K562 (cell line): Measurements from ENCODE around the gene C2. TPM values are rescaled to one million over a fixed set of nuclear protein-coding genes. Genes with fewer than 3 reads are reported as not detected.
A peak's percentile ranks its signal among the peaks of the same experiment; 100 is the strongest.

ENCODE experiments used
- CHD1 ChIP-seq: fragments of 200-600 bp; sonication (generic); IDR thresholded peaks from one replicate; pipeline ENCODE4 v1.6.1; 2012; ENCODE audit warnings: mild to moderate bottlenecking, moderate library complexity, low read length, inconsistent platforms
- COPS2 ChIP-seq: fragments of 450-650 bp; conservative IDR thresholded peaks from 2 replicates; pipeline ENCODE4 v1.6.1; 2016; ENCODE audit warnings: mild to moderate bottlenecking, moderate library complexity
- DPF2 ChIP-seq: fragments of 450-650 bp; IDR thresholded peaks from 2 replicates; pipeline ENCODE4 v1.6.1; 2016
- EP400 ChIP-seq: fragments of 450-650 bp; IDR thresholded peaks from 2 replicates; pipeline ENCODE4 v1.6.1; 2017; ENCODE audit warnings: antibody characterized with exemption, mild to moderate bottlenecking, moderate library complexity
- FOXA1 ChIP-seq: fragments of 450-650 bp; IDR thresholded peaks from 2 replicates; pipeline ENCODE4 v1.6.1; 2016; ENCODE audit warnings: mild to moderate bottlenecking, borderline replicate concordance
- FOXJ3 ChIP-seq: sonication (generic); formaldehyde crosslinking; IDR thresholded peaks from 2 replicates; pipeline ENCODE4 v1.4.0; 2020; ENCODE audit warnings: mild to moderate bottlenecking, missing genetic modification reagents
- GATAD2B ChIP-seq: fragments of 450-650 bp; IDR thresholded peaks from 2 replicates; pipeline ENCODE4 v1.6.1; 2017; ENCODE audit warnings: mild to moderate bottlenecking, borderline replicate concordance
- KDM5B ChIP-seq: fragments of 200-600 bp; sonication (generic); IDR thresholded peaks from 2 replicates; pipeline ENCODE4 v1.6.1; 2012; ENCODE audit warnings: low read depth, mild to moderate bottlenecking, moderate library complexity, low read length, control low read depth, inconsistent platforms; ENCODE audit not compliant: insufficient replicate concordance
- MAZ ChIP-seq, 2 experiments: fragments of 450-650 bp in 1 of 2; sonication (generic) in 1 of 2; formaldehyde crosslinking; IDR thresholded peaks in 1 of 2; conservative IDR thresholded peaks in 1 of 2; 2 replicates each; pipeline versions ENCODE4 v1.4.0 to v1.5.0; 2020; ENCODE audit warnings: mild to moderate bottlenecking in 1 of 2, missing genetic modification reagents in 1 of 2
- MYNN ChIP-seq, 2 experiments: sonication (generic); formaldehyde crosslinking in 1 of 2; IDR thresholded peaks; 2 replicates each; pipeline versions ENCODE4 v1.5.0 to v1.6.1; 2016 to 2020; ENCODE audit warnings: antibody characterized with exemption in 1 of 2, missing genetic modification reagents in 1 of 2
- PHB ChIP-seq: fragments of 250-450 bp; sonication (Bioruptor Pico); IDR thresholded peaks from 2 replicates; pipeline ENCODE4 v1.5.0; 2021
- POLR2G ChIP-seq: fragments of 200-400 bp; formaldehyde crosslinking; IDR thresholded peaks from 2 replicates; pipeline ENCODE4 v1.6.1; 2017; ENCODE audit warnings: low read depth, mild to moderate bottlenecking, antibody characterized with exemption, low read length, moderate library complexity
- SMARCA4 ChIP-seq: fragments of 450-650 bp; IDR thresholded peaks from 2 replicates; pipeline ENCODE4 v1.6.1; 2016
- SMC3 ChIP-seq: conservative IDR thresholded peaks from 2 replicates; pipeline ENCODE4 v1.6.1; 2011; ENCODE audit warnings: low read depth, low read length, improper control_type of control experiment; ENCODE audit not compliant: insufficient read depth
- SP1 ChIP-seq: sonication (generic); formaldehyde crosslinking; IDR thresholded peaks from 2 replicates; pipeline ENCODE4 v1.8.1; 2022; ENCODE audit warnings: mild to moderate bottlenecking, missing genetic modification reagents
- STAG1 ChIP-seq: sonication (generic); formaldehyde crosslinking; IDR thresholded peaks from 2 replicates; pipeline ENCODE4 v1.5.0; 2020; ENCODE audit warnings: missing genetic modification reagents, borderline replicate concordance
- TEAD2 ChIP-seq: fragments of 450-650 bp; IDR thresholded peaks from 2 replicates; pipeline ENCODE4 v1.6.1; 2016; ENCODE audit warnings: missing genetic modification characterization, control low read depth, missing compliant biosample characterization
- ZNF644 ChIP-seq: fragments of 200-800 bp; sonication (Bioruptor generic); IDR thresholded peaks from 2 replicates; pipeline ENCODE4 v1.6.1; 2016; ENCODE audit warnings: low read depth, missing genetic modification characterization, missing compliant biosample characterization
- polyA plus RNA-seq, 8 experiments: library from polyadenylated mRNA; depleted of rRNA in 4 of 8; stranded (reverse) in 5 of 8; unstranded in 3 of 8; fragments of >200 nt; fragmentation: Nextera tagmentation in 2 of 8; fragmentation: Illumina TruSeq in 1 of 8; extraction: Ambion mirVana in 2 of 8; extraction: Trizol in 1 of 8; gene quantifications; 2 replicates each; pipeline versions ENCODE4 v1.2.1 to v1.2.3, GENCODE V29; 2011 to 2014; ENCODE audit warnings: inconsistent platforms in 1 of 8, missing spikeins in 1 of 8
- total RNA-seq, 7 experiments: library from RNA; depleted of rRNA in 6 of 7; stranded (reverse); fragments of >200 nt in 6 of 7; fragmentation: Illumina TruSeq in 2 of 7; extraction: Trizol in 2 of 7; gene quantifications; 2 replicates each; pipeline versions ENCODE4 v1.2.1 to v1.2.3, GENCODE V29; 2011 to 2021; ENCODE audit warnings: low replicate concordance in 1 of 7
- TF ChIP-seq, protein P1 (sequence below): IDR thresholded peaks from 2 replicates; pipeline ENCODE4 v1.6.1; 2011; ENCODE audit warnings: borderline replicate concordance, low read depth, mild to moderate bottlenecking, moderate library complexity, low read length; ENCODE audit not compliant: insufficient read depth, poor library complexity, severe bottlenecking
- TF ChIP-seq, protein P2 (sequence below): sonication (generic); formaldehyde crosslinking; IDR thresholded peaks from 2 replicates; pipeline ENCODE4 v1.8.0; 2022; ENCODE audit warnings: mild to moderate bottlenecking, missing genetic modification reagents, borderline replicate concordance
- TF ChIP-seq, protein P3 (sequence below): sonication (generic); formaldehyde crosslinking; IDR thresholded peaks from 2 replicates; pipeline ENCODE4 v1.8.1; 2023; ENCODE audit warnings: mild to moderate bottlenecking, missing genetic modification reagents, moderate library complexity
- TF ChIP-seq, protein P4 (sequence below): fragments of 250-450 bp; sonication (Bioruptor Pico); IDR thresholded peaks from 2 replicates; pipeline ENCODE4 v1.5.1; 2021; ENCODE audit warnings: mild to moderate bottlenecking

Gene C2
- total and polyA plus RNA-seq, 9 of the 15 experiments (the other 6 are each of a cell fraction or from before 2014, with no cell fraction given), result 0.05 to 1.1 (median 0.39) TPM; not detected in 1

DNA sequence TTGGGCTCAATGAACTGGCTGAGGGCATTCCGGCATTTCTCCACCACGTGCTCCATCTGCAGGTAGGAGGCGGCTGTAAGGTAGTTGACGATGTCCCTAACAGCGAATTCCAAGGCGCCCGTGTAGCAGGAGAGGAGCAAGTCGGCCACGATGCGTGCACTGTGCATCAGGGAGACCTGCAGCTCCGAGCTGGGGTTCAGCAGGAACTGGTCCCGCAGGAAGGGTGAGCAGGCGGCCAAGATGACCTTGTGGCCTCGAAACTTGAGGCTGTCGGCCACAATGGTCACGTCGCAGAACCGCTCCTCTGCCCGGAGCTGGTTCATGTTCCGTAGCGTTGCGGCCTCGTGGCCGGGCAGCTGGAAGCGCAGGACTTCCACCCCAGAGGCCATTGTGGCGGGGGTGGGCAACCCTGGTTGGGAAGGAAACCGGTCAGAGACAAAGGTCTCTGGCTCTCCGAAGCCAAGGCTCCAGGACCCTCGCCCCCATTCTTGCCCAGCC lies 26.6 kb upstream of the C2 start (continued):
- TF ChIP-seq, protein P1, sequence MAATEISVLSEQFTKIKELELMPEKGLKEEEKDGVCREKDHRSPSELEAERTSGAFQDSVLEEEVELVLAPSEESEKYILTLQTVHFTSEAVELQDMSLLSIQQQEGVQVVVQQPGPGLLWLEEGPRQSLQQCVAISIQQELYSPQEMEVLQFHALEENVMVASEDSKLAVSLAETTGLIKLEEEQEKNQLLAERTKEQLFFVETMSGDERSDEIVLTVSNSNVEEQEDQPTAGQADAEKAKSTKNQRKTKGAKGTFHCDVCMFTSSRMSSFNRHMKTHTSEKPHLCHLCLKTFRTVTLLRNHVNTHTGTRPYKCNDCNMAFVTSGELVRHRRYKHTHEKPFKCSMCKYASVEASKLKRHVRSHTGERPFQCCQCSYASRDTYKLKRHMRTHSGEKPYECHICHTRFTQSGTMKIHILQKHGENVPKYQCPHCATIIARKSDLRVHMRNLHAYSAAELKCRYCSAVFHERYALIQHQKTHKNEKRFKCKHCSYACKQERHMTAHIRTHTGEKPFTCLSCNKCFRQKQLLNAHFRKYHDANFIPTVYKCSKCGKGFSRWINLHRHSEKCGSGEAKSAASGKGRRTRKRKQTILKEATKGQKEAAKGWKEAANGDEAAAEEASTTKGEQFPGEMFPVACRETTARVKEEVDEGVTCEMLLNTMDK, result no peak
- TF ChIP-seq FOXA1, result no peak
- TF ChIP-seq KDM5B, result no peak
- TF ChIP-seq FOXJ3 (CRISPR knock-in tag), result no peak
- TF ChIP-seq TEAD2, result no peak
- TF ChIP-seq, protein P2, sequence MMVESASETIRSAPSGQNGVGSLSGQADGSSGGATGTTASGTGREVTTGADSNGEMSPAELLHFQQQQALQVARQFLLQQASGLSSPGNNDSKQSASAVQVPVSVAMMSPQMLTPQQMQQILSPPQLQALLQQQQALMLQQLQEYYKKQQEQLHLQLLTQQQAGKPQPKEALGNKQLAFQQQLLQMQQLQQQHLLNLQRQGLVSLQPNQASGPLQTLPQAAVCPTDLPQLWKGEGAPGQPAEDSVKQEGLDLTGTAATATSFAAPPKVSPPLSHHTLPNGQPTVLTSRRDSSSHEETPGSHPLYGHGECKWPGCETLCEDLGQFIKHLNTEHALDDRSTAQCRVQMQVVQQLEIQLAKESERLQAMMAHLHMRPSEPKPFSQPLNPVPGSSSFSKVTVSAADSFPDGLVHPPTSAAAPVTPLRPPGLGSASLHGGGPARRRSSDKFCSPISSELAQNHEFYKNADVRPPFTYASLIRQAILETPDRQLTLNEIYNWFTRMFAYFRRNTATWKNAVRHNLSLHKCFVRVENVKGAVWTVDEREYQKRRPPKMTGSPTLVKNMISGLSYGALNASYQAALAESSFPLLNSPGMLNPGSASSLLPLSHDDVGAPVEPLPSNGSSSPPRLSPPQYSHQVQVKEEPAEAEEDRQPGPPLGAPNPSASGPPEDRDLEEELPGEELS (CRISPR knock-in tag), result no peak
- peak; percentile 69; the same call in 1 of the 2 replicates for TF ChIP-seq SP1 (CRISPR knock-in tag)
- TF ChIP-seq ZNF644 (tag), result no peak
- peak in 1 of 2 experiments; percentile 33; a peak in 2 of 4 replicates for TF ChIP-seq MAZ (CRISPR knock-in tag; conservative IDR thresholded peaks at IDR 0.05 in 1 of 2, IDR thresholded peaks at IDR 0.05 in 1 of 2)
- TF ChIP-seq COPS2, result no peak
- 0 out of 2 replicates have a peak, but pooled peaks have one; percentile 15 for TF ChIP-seq DPF2
- TF ChIP-seq, protein P3, sequence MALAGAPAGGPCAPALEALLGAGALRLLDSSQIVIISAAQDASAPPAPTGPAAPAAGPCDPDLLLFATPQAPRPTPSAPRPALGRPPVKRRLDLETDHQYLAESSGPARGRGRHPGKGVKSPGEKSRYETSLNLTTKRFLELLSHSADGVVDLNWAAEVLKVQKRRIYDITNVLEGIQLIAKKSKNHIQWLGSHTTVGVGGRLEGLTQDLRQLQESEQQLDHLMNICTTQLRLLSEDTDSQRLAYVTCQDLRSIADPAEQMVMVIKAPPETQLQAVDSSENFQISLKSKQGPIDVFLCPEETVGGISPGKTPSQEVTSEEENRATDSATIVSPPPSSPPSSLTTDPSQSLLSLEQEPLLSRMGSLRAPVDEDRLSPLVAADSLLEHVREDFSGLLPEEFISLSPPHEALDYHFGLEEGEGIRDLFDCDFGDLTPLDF (CRISPR knock-in tag), result no peak
- TF ChIP-seq MYNN (IDR thresholded peaks at IDR 0.05), result peak; percentile 15; the same call in 1 of the 2 replicates
- TF ChIP-seq MYNN (CRISPR knock-in tag; IDR thresholded peaks at IDR 0.05), result no peak
- TF ChIP-seq STAG1, result 0 out of 2 replicates have a peak, but pooled peaks have one; percentile 40
- TF ChIP-seq POLR2G, result peak; percentile 0; the same call in 1 of the 2 replicates
- TF ChIP-seq PHB (CRISPR knock-in tag), result 0 out of 2 replicates have a peak, but pooled peaks have one; percentile 6
- TF ChIP-seq SMC3, result no peak
- TF ChIP-seq EP400, result 0 out of 2 replicates have a peak, but pooled peaks have one; percentile 51
- TF ChIP-seq, protein P4, sequence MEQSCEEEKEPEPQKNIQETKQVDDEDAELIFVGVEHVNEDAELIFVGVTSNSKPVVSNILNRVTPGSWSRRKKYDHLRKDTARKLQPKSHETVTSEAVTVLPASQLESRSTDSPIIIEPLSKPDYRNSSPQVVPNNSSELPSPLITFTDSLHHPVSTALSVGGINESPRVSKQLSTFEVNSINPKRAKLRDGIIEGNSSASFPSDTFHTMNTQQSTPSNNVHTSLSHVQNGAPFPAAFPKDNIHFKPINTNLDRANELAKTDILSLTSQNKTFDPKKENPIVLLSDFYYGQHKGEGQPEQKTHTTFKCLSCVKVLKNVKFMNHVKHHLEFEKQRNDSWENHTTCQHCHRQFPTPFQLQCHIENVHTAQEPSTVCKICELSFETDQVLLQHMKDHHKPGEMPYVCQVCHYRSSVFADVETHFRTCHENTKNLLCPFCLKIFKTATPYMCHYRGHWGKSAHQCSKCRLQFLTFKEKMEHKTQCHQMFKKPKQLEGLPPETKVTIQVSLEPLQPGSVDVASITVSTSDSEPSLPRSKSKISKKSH (CRISPR knock-in tag), result no peak
- TF ChIP-seq SMARCA4, result 0 out of 2 replicates have a peak, but pooled peaks have one; percentile 13
- peak; percentile 40 for TF ChIP-seq CHD1
- no peak for TF ChIP-seq GATAD2B
